NCI-H2227 (cell line): ENCODE results near the gene CCDC85C.
A peak's percentile ranks its signal among the peaks of the same experiment; 100 is the strongest.

Experiments
- DNase-seq: peaks from one replicate; lab custom pipeline; 2025; ENCODE audit not compliant: unreplicated experiment; lab: John Stamatoyannopoulos, UW

The CCDC85C gene

GRCh38 chr14:99544991-99545390, 59.0 kb downstream of the CCDC85C start:
- no peak for DNase-seq

GRCh38 chr14:99543985-99544384, 60.0 kb downstream of the CCDC85C start:
- DNase-seq: no peak

DNA sequence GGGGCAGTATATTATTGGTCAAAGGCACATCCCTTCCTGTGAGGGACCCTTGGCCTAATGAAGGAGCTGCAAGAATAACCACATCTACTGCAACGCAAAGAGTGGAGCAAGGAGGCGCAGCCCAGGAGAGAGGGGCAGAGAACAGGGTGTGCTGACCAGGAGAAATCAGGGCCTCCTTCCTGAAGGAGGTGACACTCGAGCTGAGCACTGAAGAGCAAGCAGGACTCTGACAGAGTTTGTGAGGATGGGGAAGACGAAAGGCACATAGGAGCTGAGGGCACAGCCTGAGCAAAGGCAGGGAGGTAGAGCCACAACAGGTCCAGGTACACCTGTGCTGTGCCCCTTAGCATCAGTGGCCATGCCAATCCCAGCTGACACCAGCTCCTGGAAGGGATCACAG, 60.6 kb downstream of the CCDC85C start:
- DNase-seq: no peak

DNA sequence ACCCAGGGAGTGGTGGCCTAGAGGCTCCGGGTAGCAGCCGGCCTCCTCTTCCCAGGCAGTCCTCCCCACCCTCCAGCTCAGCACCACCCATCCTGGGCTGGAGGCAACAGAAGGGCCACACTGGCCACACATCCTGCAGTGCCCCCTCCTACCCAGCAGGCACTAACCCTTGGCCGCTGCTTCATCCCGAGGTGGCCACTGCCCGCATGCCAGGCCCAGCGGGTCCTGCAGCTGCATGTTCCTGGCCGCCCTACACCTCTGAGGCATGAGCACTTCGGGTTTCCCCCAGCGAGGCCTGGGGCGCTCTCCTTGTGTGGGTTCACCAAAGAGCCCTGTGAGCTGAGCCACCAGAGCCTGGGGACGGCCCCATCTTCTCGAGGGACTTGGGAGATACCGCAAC, 61.4 kb downstream of the CCDC85C start:
- DNase-seq: no peak

DNA sequence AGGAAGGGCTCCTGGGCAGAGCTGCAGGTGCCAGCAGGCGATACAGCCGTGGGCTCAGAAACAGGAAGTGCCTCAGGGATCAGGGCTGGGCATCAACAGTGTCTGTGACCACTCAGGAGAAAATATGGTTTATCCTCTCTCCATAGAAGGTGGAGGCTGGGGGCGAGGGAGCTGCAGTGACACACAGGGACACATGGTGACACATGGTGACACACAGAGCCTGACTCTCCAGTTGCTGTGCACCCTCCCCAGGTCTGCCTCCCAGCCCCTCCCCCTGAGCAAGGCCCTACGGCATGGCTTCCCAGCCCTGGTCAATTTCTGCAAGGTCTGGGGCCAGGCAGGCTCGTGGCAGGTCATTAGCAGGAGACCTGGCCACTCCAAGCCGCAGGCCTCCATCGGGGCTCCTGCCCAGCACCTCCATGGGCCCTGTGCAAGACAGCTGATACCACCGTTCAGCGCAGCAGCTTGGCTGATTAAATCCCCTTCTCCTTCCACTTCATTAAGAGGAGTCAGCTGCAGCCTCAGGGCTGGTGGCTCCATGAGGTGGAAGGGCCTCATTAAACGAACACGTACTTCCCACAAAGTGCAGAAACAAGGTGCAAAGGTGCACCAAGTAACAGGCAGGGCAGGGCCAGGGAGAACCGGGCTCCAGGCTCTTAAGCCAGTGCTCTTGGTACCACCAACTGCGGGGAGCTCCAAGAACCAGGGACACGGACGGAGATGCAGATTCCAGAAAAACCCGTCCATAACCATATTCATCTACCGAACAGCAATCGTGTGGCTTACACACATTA, 62.1 kb downstream of the CCDC85C start:
- DNase-seq: no peak

DNA sequence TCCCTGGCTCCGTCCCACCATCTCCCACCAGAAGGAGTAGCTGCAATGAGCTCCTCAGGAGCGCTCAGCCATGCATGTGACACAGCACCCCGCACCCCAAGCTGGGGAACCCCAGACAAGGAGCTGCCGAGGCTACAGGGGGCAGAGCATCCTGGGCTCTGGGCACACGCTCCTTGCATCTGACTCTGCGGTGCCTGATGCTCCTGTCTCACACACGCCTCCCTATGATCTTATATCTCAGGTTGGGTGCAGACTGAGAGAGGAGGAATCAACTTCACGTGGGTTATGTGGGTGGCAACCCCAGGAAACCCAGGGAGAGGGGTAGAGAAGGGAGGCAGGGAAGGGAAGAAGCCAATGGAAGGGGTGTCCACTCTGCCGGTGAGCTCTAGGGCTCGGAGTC, 62.8 kb downstream of the CCDC85C start:
- no peak for DNase-seq

GRCh38 chr14:99540196-99541032, 63.6 kb downstream of the CCDC85C start:
- DNase-seq: peak; percentile 23

DNA sequence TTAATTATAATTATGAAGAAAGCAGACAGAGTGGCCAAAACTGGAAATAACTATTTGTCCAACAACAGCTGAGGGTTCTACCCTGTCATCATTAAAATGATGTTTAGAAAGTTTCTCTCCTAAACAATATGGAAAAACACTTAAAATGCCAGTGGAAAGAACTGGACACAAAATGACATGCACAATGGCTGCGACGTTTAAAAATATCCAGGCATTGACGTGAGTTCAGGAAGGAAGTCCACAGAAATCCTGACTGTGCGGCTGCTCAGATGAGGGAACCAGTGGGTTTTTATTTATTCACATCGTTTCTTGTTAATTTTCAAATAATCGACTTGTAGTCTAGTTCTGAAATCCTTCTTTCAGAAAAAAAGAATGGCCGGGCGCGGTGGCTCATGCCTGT, 64.5 kb downstream of the CCDC85C start:
- no peak for DNase-seq

DNA sequence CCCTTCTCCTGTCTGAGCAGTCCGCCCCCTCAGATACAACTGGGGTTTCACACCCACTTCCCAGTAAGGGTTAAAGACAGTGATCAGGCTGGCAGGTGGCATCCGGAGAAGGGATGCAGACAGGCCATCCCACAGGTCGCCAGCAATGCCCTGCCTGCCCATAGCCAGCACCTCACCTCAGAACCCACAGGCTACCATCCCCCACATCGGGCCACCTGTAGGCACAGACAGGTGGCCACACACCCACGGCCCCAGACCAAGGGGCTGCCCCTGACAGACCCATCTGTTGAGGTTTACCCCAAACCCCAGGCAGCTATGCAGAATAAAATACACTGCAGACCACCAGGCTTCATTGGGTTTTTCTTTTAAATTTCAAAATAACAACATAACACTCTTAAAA, 65.3 kb downstream of the CCDC85C start:
- no peak for DNase-seq

DNA sequence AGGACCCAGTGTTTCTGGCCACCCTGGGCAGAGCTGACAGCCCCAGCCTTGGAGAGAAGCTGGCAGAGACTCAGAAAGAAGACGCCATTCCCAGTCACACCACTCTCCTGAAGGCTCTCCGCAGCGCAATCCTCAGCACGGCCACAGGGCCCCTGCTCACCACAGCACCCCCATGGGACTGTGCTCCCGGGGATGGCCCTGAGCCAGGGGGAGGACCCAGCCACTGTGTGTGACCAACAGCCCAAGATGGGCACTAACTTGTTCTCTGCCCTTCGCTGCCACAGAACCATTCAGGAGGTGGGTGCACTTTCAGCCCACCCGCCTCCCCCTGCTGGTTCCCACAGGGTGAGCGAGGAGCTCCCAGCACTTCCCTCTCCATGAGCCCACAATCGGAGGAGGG, 65.7 kb downstream of the CCDC85C start:
- no peak for DNase-seq

GRCh38 chr14:99537399-99537798, 66.6 kb downstream of the CCDC85C start:
- no peak for DNase-seq

- no peak for DNase-seq
Observed at GRCh38 chr14:99535908-99536778, 67.9 kb downstream of the CCDC85C start.

DNA sequence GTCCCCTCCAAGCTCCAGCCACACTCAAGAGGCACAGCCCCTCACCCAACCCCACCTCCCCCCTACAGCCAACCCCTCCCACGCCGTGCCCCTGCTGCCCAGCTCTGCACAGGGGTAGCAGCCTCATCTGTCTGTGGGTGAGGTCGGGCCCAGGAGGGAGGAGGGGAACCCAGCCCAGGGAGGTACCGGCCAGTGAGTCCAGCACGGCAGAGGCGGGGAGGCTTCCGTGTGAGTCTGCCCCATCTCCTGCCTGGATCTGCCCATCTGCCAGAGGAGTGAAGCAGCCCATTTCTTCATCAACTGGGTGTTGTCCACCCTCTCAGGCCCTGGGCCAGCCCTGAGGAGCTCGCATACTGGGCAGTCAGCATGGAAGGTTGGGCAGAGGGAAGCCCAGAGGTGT, 68.6 kb downstream of the CCDC85C start:
- no peak for DNase-seq

DNA sequence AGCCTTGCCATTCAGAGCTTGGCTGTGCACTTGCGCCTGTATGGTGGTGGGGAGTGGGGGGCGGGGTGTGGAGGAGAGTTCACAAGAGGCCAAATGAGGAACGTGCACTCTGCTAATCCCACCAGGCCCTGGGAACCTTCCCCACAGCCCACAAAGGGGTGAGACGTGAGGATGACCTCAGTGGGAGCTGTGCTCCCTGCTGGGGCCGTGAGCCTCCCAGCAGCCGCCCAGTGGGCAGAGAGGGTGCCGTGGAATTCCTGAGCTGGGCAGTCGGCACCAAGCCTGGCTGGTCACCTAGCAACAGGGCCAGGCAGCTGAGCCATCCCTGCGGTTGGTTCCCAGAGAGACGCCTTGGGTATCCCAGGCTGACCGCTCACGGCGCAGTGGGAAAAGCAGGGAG, 69.1 kb downstream of the CCDC85C start:
- DNase-seq: peak; percentile 17

GRCh38 chr14:99534333-99534732, 69.7 kb downstream of the CCDC85C start:
- DNase-seq: no peak

DNA sequence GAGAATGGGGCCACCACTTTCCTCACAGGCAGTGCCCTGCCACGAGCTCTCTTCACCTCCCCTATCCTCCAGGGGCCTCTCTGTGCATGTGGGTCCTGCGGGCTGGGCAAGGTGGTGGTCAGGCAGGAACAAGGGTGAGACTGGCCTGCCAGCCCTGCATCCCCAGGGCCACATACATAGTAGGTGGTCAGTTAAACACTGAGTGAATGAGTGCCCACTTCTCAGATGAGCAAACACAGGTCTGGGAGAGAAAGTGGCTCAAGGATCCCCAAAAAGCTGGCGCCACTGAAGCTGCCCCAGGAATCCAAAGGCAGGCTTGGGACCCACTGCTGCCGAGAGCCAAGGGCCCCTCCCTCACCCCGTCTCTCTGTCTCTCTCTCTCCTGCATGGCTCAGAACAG, 71.7 kb downstream of the CCDC85C start:
- no peak for DNase-seq

DNA sequence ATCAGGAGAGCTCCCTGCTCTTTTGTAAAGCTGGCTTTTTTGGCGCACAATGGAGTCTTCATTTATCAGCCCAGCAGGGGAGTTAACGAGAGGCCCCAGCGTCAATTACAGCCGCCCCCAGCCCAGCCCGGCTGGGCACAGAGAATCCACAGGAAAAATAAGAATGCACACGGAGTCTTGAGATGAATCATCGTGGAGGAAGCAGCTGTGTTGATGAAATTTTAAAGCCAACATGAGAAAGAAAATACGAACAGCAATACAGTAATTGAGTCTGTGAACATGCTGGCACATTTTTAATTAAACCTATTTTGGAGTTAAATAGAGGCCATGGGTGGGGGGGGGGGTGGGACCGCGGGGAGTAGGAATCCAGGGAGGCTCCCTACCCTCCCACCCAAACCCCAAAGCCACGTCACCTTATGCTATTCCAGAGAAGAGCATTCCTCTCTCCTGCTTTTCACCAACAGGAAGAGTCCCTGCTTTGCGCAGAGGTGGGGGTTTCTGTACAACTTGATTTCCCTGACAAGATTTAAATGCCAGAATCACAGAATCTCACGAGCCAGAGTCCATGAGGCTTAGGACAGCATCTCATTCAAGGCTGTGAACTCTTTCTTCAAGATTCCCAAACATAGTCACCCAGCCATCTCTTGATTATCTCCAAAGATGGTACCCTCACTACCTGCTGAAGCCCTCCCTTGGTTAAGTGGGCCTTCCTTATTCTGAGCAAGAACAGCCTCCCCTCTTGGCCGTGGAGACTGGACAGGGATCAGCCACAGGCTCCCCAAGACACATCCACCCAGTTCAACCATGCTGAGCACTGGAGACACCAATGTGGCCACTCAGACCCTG, 72.5 kb downstream of the CCDC85C start:
- DNase-seq: peak; percentile 82

GRCh38 chr14:99530407-99531155, 73.4 kb downstream of the CCDC85C start:
- DNase-seq: no peak

- no peak for DNase-seq
Observed at GRCh38 chr14:99529899-99530298, 74.1 kb downstream of the CCDC85C start.
